ENCODE data around the gene PTPRQ.

GRCh38 chr12:80551897-80552296 is 107.9 kb downstream of the PTPRQ start:
- TF ChIP-seq POLR2A (IDR thresholded peaks at IDR 0.05; ENCODE audit: low read length): no peak
- no peak for TF ChIP-seq GATA1 (IDR thresholded peaks at IDR 0.05; ENCODE audit: low read depth, low read length)
